ENCODE measurements around the gene IQGAP1. TPM values are rescaled to one million over a fixed set of nuclear protein-coding genes. Genes with fewer than 3 reads are reported as not detected.
"Not testable (repeated sequence)": the region's sequence is repeated elsewhere in the genome, so short reads cannot be mapped to it uniquely, and the experiment has no call there.

IQGAP1 gene
- total and polyA plus RNA-seq, 2 of the 4 experiments (the other 2 are of a cell fraction): 87.5 to 207 TPM

GRCh38 chr15:90409587-90409986 lies 21.5 kb downstream of the IQGAP1 start:
- H2AK9ac ChIP-seq (replicated peaks; ENCODE audit: low read depth, low read length, poor library complexity); H2AFZ ChIP-seq (replicated peaks; ENCODE audit: low read length, poor library complexity); H2BK20ac ChIP-seq (ENCODE audit: low read depth, low read length); H2BK15ac ChIP-seq (ENCODE audit: low read depth, low read length); POLR2A ChIA-PET (ENCODE audit: unreplicated experiment); H4K5ac ChIP-seq (ENCODE audit: low read depth, low read length); H3K23ac ChIP-seq (ENCODE audit: low read depth, low read length); in situ Hi-C loops (cut with MboI; ENCODE audit: low sequenced_read_pairs); DNase-seq; CTCF ChIA-PET; dilution Hi-C loops (cut with HindIII; ENCODE audit: low sequenced_read_pairs, unreplicated experiment); H3K4me2 ChIP-seq (ENCODE audit: low read depth, low read length); H3K9me3 ChIP-seq (ENCODE audit: control insufficient read depth, insufficient read depth, low read length); intact Hi-C loops (cut with micrococcal nuclease); ATAC-seq (ENCODE audit: low read depth); BruUV-seq (replicated peaks); H3K14ac ChIP-seq (replicated peaks; ENCODE audit: low read depth, low read length); H3K18ac ChIP-seq (ENCODE audit: low read depth, low read length); H3K27me3 ChIP-seq (ENCODE audit: control insufficient read depth, insufficient read depth, low read length); H4K91ac ChIP-seq (ENCODE audit: insufficient read depth, low read depth, low read length); H3K9ac ChIP-seq (ENCODE audit: low read depth, low read length); H3K27ac ChIP-seq (ENCODE audit: insufficient read depth, low read length); H3K4ac ChIP-seq (ENCODE audit: low read depth, low read length); H3K36me3 ChIP-seq (ENCODE audit: control insufficient read depth, insufficient read depth, low read length); H4K8ac ChIP-seq (ENCODE audit: low read depth in 2 of 2, low read length in 2 of 2); H3K4me3 ChIP-seq (ENCODE audit: insufficient read depth, low read depth, low read length); H3K56ac ChIP-seq (ENCODE audit: extremely low read depth, insufficient read depth, low read length); H2AK5ac ChIP-seq (ENCODE audit: low read depth, low read length); H2BK120ac ChIP-seq (ENCODE audit: low read depth, low read length); H2BK5ac ChIP-seq (ENCODE audit: low read depth, low read length, poor library complexity, severe bottlenecking): not testable (repeated sequence)
- Histone ChIP-seq H3K9me1 (ENCODE audit: insufficient read depth, low read length) (peaks cover 11% of the 10 kb centered on the region), H3K4me1 (ENCODE audit: control insufficient read depth, insufficient read depth, low read length) (peaks cover 17% of the 10 kb centered on the region), H4K20me1 (ENCODE audit: insufficient read depth, low read length) (peaks cover 45% of the 10 kb centered on the region), H3K79me1 (ENCODE audit: low read depth in 1 of 2, low read length in 2 of 2) (peaks cover 4 to 63% of the 10 kb centered on the region in 2 experiments)
- 100% methylated on average over 2 of the region's 3 CpGs; no CpG with 5 or more reads in 1 of the 2 experiments for WGBS, 2 experiments (ENCODE audit: extremely low coverage in 2 of 2, insufficient read length in 1 of 2)

- H3K4ac ChIP-seq (ENCODE audit: low read depth, low read length); H4K8ac ChIP-seq (ENCODE audit: low read depth in 2 of 2, low read length in 2 of 2); CTCF ChIA-PET; BruUV-seq (replicated peaks); in situ Hi-C loops (cut with MboI; ENCODE audit: low sequenced_read_pairs); H2AFZ ChIP-seq (replicated peaks; ENCODE audit: low read length, poor library complexity); dilution Hi-C loops (cut with HindIII; ENCODE audit: low sequenced_read_pairs, unreplicated experiment); H3K56ac ChIP-seq (ENCODE audit: extremely low read depth, insufficient read depth, low read length); H2BK15ac ChIP-seq (ENCODE audit: low read depth, low read length); DNase-seq; H3K27ac ChIP-seq (ENCODE audit: insufficient read depth, low read length); H2BK5ac ChIP-seq (ENCODE audit: low read depth, low read length, poor library complexity, severe bottlenecking); H2BK20ac ChIP-seq (ENCODE audit: low read depth, low read length); H3K18ac ChIP-seq (ENCODE audit: low read depth, low read length); H3K23ac ChIP-seq (ENCODE audit: low read depth, low read length); H3K14ac ChIP-seq (replicated peaks; ENCODE audit: low read depth, low read length); H3K9me3 ChIP-seq (ENCODE audit: control insufficient read depth, insufficient read depth, low read length); H2AK5ac ChIP-seq (ENCODE audit: low read depth, low read length); H4K5ac ChIP-seq (ENCODE audit: low read depth, low read length); POLR2A ChIA-PET (ENCODE audit: unreplicated experiment); H3K4me3 ChIP-seq (ENCODE audit: insufficient read depth, low read depth, low read length); H3K36me3 ChIP-seq (ENCODE audit: control insufficient read depth, insufficient read depth, low read length); intact Hi-C loops (cut with micrococcal nuclease); H2BK120ac ChIP-seq (ENCODE audit: low read depth, low read length); H3K9ac ChIP-seq (ENCODE audit: low read depth, low read length); H3K4me2 ChIP-seq (ENCODE audit: low read depth, low read length); H3K27me3 ChIP-seq (ENCODE audit: control insufficient read depth, insufficient read depth, low read length); H2AK9ac ChIP-seq (replicated peaks; ENCODE audit: low read depth, low read length, poor library complexity); H4K91ac ChIP-seq (ENCODE audit: insufficient read depth, low read depth, low read length); ATAC-seq (ENCODE audit: low read depth): not testable (repeated sequence)
- WGBS, 2 experiments (ENCODE audit: extremely low coverage in 2 of 2, insufficient read length in 1 of 2): no CpG with 5 or more reads among the region's 4 CpGs
- H3K9me1 ChIP-seq (ENCODE audit: insufficient read depth, low read length): peaks cover 11% of the 10 kb centered on the region
- peaks cover 4 to 62% of the 10 kb centered on the region in 2 experiments for H3K79me1 ChIP-seq (ENCODE audit: low read depth in 1 of 2, low read length in 2 of 2)
- peaks cover 18% of the 10 kb centered on the region for H3K4me1 ChIP-seq (ENCODE audit: control insufficient read depth, insufficient read depth, low read length)
- peaks cover 41% of the 10 kb centered on the region for H4K20me1 ChIP-seq (ENCODE audit: insufficient read depth, low read length)
These were observed 22.3 kb downstream of the IQGAP1 start for GRCh38 chr15:90410316-90410715.
